ENCODE data around the gene SP3. TPM values are rescaled to one million over a fixed set of nuclear protein-coding genes. Genes with fewer than 3 reads are reported as not detected.

Gene SP3
- total and polyA plus RNA-seq, 9 of the 15 experiments (the other 6 are each of a cell fraction or from before 2014, with no cell fraction given), result 12.0 to 106 (median 74.9) TPM

GRCh38 chr2:173999272-173999671 is 34.1 kb upstream of the SP3 start:
- peaks cover 0 to 10% of the 10 kb centered on the region in 2 experiments; a peak in 2 of 5 replicates for H3K4me1 ChIP-seq (replicated peaks in 1 of 2; ENCODE audit: control insufficient read depth in 2 of 2, insufficient read depth in 2 of 2, low read length in 2 of 2)
- H3K4me2 ChIP-seq (ENCODE audit: insufficient read depth, low read length), result no peak overlapping the region
- H3K27ac ChIP-seq (ENCODE audit: extremely low read depth, low read depth, low read length), result no peak overlapping the region
- H3K79me2 ChIP-seq (ENCODE audit: control insufficient read depth, insufficient read depth, low read length), result no peaks in the 10 kb centered on the region
- WGBS (ENCODE audit: insufficient coverage, low coverage, missing lambda C conversion rate), result 8% methylated on average over 6 of the region's 6 CpGs
- H3K36me3 ChIP-seq (ENCODE audit: control insufficient read depth, insufficient read depth, low read length), result no peaks in the 10 kb centered on the region
- intact Hi-C loops (cut with micrococcal nuclease) (no loop called here), in situ Hi-C loops (cut with MboI) (no loop called here)
- no peak for DNase-seq (ENCODE audit: extremely low read depth in 1 of 4, low spot score in 3 of 4)
- 0 out of 2 replicates have a peak, but pooled peaks cover 2% of the 10 kb centered on the region for H4K20me1 ChIP-seq (replicated peaks; ENCODE audit: control insufficient read depth, insufficient read depth, low read length)
- H3K9me3 ChIP-seq (replicated peaks; ENCODE audit: control insufficient read depth, insufficient read depth, low read depth, low read length), result no peaks in the 10 kb centered on the region
- no peak for ATAC-seq
- POLR2A ChIA-PET, result interaction anchor here (0.5 kb wide), 1 partner anchor 10 kb away, joined by 3 read pairs; no protein-coding TSS in a partner anchor
- TF ChIP-seq ZNF592 (IDR thresholded peaks at IDR 0.05) (no peak), ZNF76 (CRISPR knock-in tag; IDR thresholded peaks at IDR 0.05; ENCODE audit: borderline replicate concordance) (no peak)
- H3K9ac ChIP-seq (ENCODE audit: insufficient read depth in 1 of 2, low read depth in 2 of 2, low read length in 2 of 2), result 0 out of 4 replicates have a peak overlapping the region, but pooled peaks of 1 of the 2 experiments have one; percentile 12
- BruUV-seq (replicated peaks), result no TSS peak
- no peak overlapping the region for H2AFZ ChIP-seq (ENCODE audit: low read depth, low read length)
- CTCF ChIA-PET (ENCODE audit: low intra/inter-chr PET ratio), result no interaction called here
- no peaks in the 10 kb centered on the region for H3K9me1 ChIP-seq (ENCODE audit: control insufficient read depth, insufficient read depth, low read length)
- H3K27me3 ChIP-seq (ENCODE audit: control insufficient read depth in 2 of 2, insufficient read depth in 2 of 2, low read length in 2 of 2), result peaks cover 23 to 35% of the 10 kb centered on the region in 2 experiments; a peak in 4 of 5 replicates
- H3K4me3 ChIP-seq, result no peak overlapping the region
- no peak for FAIRE-seq

Data from K562 (cell line).